ENCODE data around the gene SRCIN1. TPM values are rescaled to one million over a fixed set of nuclear protein-coding genes. Genes with fewer than 3 reads are reported as not detected.

Gene SRCIN1
- total RNA-seq, 1 experiment from 2014 or later, result 6.9 TPM

DNA sequence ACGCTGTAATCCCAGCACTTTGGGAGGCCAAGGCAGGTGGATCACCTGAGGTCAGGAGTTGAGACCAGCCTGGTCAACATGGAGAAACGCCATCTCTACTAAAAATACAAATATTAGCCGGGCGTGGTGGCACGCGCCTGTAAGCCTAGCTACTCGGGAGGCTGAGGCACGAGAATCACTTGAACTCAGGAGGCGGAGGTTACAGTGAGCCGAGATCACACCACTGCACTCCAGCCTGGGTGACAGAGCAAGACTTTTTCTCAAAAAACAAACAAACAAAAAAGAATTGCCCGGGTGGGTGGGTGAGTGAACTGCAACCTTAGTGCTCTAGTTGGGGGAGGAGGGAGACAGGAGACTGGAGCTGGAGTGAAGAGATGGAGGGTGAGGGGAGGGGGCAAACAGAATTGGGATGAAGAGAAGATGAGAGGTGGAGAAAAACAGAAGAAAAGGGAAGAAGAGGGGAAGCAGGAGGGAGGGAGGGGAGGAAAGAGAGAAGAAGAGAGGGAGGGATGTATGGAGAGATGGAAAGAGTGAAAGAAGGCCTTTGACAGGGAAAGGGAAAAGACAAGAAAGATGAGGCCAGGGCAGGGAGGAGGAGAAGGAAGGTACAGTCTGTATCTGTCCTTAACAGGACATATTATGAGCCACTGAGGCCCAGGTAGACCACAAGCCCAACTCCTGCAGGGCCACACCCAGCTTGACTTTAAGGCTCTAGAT, 5.5 kb upstream of the SRCIN1 start:
- H3K4me1 ChIP-seq (ENCODE audit: insufficient read depth, low read length), result peaks cover 28% of the 10 kb centered on the region; the same call in 1 of the 2 replicates
- H3K9ac ChIP-seq (ENCODE audit: extremely low read depth, insufficient read length, low read length), result no peak overlapping the region
- no peak overlapping the region for H3K56ac ChIP-seq (ENCODE audit: insufficient read length, low read depth, low read length)
- no peak overlapping the region for H3K23ac ChIP-seq (ENCODE audit: insufficient read length, low read depth, low read length)
- no peak overlapping the region for H2BK120ac ChIP-seq (ENCODE audit: low read depth, low read length, poor library complexity, severe bottlenecking)
- H2BK12ac ChIP-seq (ENCODE audit: insufficient read length, low read depth, low read length), result no peak overlapping the region
- H3K9me3 ChIP-seq (ENCODE audit: control insufficient read depth, low read depth, low read length), result no peaks in the 10 kb centered on the region
- Mint-ChIP-seq H3K27ac (no peak overlapping the region), H3K36me3 (ENCODE audit: insufficient read depth in 1 of 3, low read depth in 3 of 3) (peaks cover 2 to 13% (median 8%) of the 10 kb centered on the region in 3 experiments; a peak in 5 of 7 replicates), H3K9me3 (peaks cover 11 to 12% of the 10 kb centered on the region in 2 experiments), H3K4me3 (no peak overlapping the region; a peak in 1 of 5 replicates), H3K27me3 (ENCODE audit: low read depth) (peaks cover 17% of the 10 kb centered on the region), H3K4me1 (peaks cover 47 to 61% of the 10 kb centered on the region in 2 experiments)
- H2BK5ac ChIP-seq (ENCODE audit: insufficient read length, low read length), result no peak overlapping the region
- no peaks in the 10 kb centered on the region for H3K79me1 ChIP-seq (ENCODE audit: insufficient read depth, low read depth, low read length, poor library complexity, severe bottlenecking)
- no peaks in the 10 kb centered on the region for H3K79me2 ChIP-seq (ENCODE audit: insufficient read depth, low read length)
- no peak overlapping the region for H3K4ac ChIP-seq (ENCODE audit: low read depth, low read length)
- H2BK20ac ChIP-seq (ENCODE audit: low read depth, low read length, poor library complexity, severe bottlenecking), result no peak overlapping the region
- H4K5ac ChIP-seq (ENCODE audit: insufficient read length, low read depth, low read length), result no peak overlapping the region
- WGBS (ENCODE audit: extremely low coverage, insufficient read length, low lambda C conversion rate), result no CpG with 5 or more reads among the region's 11 CpGs
- peaks cover 5% of the 10 kb centered on the region; the same call in 1 of the 2 replicates for H3K27me3 ChIP-seq (ENCODE audit: insufficient read depth, low read length)
- TF ChIP-seq, protein P1, sequence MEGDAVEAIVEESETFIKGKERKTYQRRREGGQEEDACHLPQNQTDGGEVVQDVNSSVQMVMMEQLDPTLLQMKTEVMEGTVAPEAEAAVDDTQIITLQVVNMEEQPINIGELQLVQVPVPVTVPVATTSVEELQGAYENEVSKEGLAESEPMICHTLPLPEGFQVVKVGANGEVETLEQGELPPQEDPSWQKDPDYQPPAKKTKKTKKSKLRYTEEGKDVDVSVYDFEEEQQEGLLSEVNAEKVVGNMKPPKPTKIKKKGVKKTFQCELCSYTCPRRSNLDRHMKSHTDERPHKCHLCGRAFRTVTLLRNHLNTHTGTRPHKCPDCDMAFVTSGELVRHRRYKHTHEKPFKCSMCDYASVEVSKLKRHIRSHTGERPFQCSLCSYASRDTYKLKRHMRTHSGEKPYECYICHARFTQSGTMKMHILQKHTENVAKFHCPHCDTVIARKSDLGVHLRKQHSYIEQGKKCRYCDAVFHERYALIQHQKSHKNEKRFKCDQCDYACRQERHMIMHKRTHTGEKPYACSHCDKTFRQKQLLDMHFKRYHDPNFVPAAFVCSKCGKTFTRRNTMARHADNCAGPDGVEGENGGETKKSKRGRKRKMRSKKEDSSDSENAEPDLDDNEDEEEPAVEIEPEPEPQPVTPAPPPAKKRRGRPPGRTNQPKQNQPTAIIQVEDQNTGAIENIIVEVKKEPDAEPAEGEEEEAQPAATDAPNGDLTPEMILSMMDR (conservative IDR thresholded peaks at IDR 0.05), result no peak
- H3K27ac ChIP-seq (ENCODE audit: insufficient read length, low read depth, low read length), result no peak overlapping the region
- no peak overlapping the region for H4K91ac ChIP-seq (ENCODE audit: insufficient read length, low read depth, low read length)
- H3K14ac ChIP-seq (ENCODE audit: insufficient read depth, low read length), result no peak overlapping the region
- DNase-seq, result no peak
- H4K8ac ChIP-seq (replicated peaks; ENCODE audit: insufficient read length, low read depth, low read length), result no peak overlapping the region
- no peak overlapping the region for H3T11ph ChIP-seq (ENCODE audit: low read length)
- no peak overlapping the region for H2AK5ac ChIP-seq (ENCODE audit: insufficient read length, low read length)
- H2AFZ ChIP-seq (ENCODE audit: low read length), result no peak overlapping the region
- no peaks in the 10 kb centered on the region for H4K20me1 ChIP-seq (ENCODE audit: control insufficient read depth, insufficient read depth, insufficient read length)
- H3K18ac ChIP-seq (ENCODE audit: insufficient read length, low read depth, low read length), result no peak overlapping the region
- H2BK15ac ChIP-seq (ENCODE audit: low read depth, low read length), result no peak overlapping the region
- no peak overlapping the region for H3K4me2 ChIP-seq (ENCODE audit: insufficient read depth, insufficient read length, low read length)
- no peaks in the 10 kb centered on the region for H3K23me2 ChIP-seq (ENCODE audit: insufficient read length, low read depth, low read length, poor library complexity, severe bottlenecking)

Data from H9 (cell line).